SH-SY5Y (cell line): ENCODE results near the gene EGFLAM.

Source experiments
- GATA2 ChIP-seq: IDR thresholded peaks from 2 replicates; pipeline ENCODE4 v1.6.1; 2011; ENCODE audit warnings: mild to moderate bottlenecking, low read depth, low read length
- GATA3 ChIP-seq: IDR thresholded peaks from 2 replicates; pipeline ENCODE4 v1.6.1; 2011; ENCODE audit warnings: low read depth, mild to moderate bottlenecking, low read length, moderate library complexity

EGFLAM gene

GRCh38 chr5:38253759-38254158, 4.6 kb upstream of the EGFLAM start:
- TF ChIP-seq GATA2 = no peak
- TF ChIP-seq GATA3 = no peak

DNA sequence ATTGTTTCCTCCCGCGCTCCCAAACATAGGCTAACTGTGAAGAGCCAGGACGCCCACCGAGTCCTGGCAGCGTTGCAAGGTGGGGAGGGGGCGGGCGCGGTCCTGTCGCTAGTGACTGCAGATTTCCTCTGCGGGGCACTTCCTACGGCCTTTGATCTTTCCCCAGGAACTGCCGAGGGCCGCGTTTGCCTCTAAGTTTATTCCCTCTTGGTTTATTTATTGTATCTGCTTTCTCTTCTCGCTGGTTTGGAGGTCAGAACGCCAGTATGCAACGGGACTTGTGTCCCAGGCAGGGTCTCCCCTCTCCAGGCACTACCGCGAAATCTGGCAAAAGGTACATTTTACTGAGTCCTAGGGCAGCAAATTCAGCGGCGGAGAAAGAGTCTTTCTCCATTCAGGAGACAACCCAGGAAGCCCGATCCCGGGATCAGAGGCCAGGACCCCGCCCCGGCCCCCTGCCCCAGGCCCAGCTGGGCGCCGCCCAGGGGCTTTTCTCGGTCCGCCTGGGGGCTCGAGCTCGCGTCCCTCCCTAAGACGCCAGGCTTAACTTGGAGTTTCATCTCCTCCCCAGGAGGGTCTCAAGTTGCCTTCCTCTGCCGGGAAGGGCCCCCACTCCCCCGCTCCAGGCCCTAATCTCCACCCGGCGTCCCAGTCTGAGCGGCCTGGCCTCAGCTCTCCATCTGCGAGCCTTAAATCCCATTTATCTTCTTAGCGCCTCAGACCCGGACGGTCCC, 884 bp upstream of the EGFLAM start:
- TF ChIP-seq GATA2 (no peak), GATA3 (no peak)

DNA sequence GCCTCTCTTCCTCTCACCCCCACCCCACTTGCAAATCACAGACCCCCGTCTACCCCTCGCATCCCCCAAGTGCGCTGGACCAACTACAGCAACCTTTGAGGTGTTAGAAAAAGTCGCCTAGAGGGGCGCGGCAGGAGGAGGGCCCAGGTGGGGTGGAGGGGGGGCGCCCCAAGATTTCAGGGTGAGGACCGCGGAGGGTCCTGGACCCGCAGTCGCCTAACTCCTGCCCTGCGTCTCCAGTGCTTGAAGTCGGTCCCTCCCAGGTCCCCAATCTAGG, 379 bp upstream of the EGFLAM start:
- TF ChIP-seq GATA2 (no peak), GATA3 (no peak)

DNA sequence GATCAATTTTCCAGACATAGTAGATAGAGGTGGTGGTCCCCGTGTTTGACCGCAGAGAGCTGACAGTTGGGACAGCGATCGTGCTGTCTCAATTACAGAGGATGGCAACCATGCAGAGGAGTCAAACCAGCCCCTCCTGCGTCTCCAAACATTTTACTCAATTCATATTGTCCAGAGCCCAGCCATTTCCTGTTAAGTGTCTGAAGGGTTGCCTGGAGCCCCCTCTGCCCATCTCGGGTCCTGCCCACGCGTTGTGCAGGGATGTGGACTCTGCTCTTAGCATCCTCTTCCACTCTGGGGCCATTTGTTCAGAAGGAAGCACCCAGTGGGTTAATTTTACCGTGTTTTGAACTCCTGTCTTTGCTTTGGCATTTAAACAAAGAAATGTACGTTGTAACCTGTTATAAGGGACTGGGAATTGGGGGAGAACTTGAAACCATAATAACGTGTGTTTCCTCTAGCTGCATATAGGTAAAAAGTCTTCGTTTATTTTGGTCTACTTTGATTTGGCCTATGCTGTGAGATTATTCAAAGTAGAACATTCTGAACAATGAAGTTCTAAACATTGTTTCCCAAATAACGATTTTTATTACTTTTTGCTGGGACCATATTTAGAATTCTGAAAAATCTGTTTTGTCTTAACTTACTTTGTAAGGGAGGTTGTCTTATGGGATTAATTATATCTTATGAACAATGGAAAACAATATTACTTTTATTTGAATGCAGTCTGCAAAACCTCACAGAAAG, 876 bp downstream of the EGFLAM start:
- no peak for TF ChIP-seq GATA2
- no peak for TF ChIP-seq GATA3

GRCh38 chr5:38259809-38260160, 1.4 kb downstream of the EGFLAM start:
- TF ChIP-seq GATA3 = no peak

DNA sequence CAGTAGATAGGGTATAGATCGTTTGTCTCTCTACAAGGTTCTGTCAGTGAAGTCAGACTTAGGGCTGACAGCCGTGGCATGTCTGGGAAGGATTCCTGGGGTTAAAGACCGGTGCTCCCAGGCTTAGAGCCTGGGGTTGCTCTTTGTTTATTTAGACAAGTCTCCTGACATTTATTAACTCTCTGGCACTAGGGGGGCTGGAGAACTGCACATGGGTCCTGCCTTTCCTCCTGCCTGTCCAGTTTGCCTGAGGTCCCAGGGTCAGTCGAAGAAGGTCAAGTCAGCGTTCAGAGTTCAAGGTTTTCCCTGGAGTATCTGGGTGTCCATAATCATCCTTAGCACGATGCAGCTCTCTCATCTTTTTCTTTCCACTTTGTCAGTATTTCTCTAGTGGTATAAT, 5.6 kb downstream of the EGFLAM start:
- TF ChIP-seq GATA3 (no peak), GATA2 (no peak)

DNA sequence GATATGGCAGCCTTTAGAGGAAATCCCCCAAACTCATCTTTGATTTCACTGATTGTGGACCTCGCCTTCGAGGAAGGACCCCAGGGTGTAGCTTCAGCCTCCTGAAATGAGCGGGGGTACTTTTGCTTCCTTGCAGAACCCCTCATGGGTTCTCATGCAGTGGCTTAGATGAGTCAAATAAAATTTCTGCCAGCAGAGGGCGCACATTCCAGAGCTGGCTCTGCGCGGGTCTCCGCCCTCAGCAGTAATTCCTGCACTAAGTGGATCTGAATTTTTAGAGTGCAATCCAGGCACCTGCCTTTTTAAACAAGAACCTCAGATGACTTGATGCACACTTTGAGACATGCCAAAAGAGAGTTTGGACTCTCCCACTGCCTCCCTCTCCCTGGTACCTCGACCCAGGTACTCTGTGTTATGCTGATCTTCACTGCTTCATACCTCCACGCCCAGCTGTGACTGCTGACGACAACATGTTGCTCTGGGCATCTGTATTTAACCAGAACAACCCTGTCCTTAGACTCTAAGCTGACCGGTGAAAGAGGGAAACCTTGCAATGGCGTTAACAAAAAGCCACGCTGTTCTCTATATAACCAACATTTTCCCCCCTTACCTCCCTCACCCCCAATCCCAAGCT, 7.3 kb downstream of the EGFLAM start:
- TF ChIP-seq GATA3 (no peak), GATA2 (no peak)

DNA sequence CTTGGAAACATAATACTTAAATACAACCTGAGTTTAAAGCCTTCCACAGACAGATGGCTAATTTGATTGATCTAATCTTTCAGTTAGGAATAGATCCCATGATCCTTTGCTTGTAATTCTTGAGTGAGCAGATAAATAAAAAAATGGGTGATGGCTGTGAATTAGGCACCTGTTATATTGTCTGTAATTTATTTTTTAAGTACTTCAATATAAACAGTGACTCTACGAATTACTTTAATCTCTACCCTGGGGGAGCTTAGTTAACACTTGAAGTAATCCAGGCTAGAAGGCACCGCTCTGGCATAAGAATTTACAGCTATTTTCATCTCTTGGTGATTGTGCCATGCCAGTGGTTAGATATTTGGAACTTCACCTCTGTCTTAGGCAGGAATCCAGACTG, 9.0 kb downstream of the EGFLAM start:
- TF ChIP-seq GATA2 = no peak
- TF ChIP-seq GATA3 = no peak

- TF ChIP-seq GATA3 (no peak), GATA2 (no peak)
Measured at GRCh38 chr5:38273626-38274025, 15.3 kb downstream of the EGFLAM start.

DNA sequence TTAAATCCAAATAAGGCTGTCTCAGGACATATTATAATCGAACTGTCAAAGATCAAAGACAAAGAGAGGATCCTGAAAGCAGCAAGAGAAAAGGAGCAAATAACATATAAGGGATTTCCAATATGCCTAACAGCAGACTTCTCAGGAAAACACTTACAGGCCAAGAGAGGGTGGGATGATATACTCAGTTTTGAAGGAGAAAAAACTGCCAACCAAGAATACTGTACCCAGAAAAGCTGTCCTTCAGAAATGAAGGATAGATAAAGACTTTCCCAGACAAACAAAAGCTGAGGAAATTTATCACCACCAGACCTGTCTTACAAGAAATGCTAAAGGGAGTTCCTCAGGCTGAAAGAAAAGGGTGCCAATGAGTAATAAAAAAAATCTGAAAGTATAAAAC, 16.0 kb downstream of the EGFLAM start:
- TF ChIP-seq GATA2 (no peak), GATA3 (no peak)

GRCh38 chr5:38284384-38284783, 26.0 kb downstream of the EGFLAM start:
- TF ChIP-seq GATA3 (no peak), GATA2 (no peak)

DNA sequence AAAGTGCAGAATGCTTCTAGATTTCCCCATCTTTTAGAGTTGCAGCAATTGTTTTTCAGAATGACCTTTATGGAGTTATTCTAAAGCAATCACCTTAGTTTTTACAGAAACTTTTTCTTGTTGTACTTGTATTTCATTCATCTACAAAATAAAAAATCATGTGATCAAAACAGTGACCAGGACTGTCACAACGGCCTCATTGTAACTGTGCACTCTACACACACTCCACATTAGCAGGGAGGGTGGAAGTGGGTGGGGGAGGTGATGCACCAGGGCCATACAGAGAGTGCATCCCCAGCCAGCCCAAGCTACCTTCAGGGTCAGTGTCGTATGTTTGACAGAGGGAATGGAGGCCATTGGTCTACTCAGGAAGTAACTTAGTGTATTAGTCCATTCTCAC, 26.9 kb downstream of the EGFLAM start:
- TF ChIP-seq GATA2 (no peak), GATA3 (no peak)

DNA sequence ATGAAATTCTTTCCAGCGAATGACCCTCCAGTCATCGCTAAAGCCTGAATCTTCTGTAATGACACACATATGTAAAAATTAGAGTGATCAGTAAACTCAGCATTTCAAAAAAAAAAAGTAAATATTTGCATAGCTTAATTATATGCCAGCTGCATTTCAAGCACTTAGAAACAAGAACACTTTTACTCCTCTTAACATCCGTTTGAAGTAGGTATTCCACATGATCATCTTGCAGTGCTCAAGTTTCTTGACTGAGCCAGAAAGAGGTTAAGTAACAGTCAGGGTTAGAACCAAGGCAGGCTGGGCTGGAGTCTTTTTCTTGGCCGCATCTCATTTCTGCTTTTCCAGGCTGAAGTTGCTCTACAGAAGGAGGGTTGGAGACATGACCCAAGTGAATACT, 27.6 kb downstream of the EGFLAM start:
- TF ChIP-seq GATA3 (no peak), GATA2 (no peak)

DNA sequence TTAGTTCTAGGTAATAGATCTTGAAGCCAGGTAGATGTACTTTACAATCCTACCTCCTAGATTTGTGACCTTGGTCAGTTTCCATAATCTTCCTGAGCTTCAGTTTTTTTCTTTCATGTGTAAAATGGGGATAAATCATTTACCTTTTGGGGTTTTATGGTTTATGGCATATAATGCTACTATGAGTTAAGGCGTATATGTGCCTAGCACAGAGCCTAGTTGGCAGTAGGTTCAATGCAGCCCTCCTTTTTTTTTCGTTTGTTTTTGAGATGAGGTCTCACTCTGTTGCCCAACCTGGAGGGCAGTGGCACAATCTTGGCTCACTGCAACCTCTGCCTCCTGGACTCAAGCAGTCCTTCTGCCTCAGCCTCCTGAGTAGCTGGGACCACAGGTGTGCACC, 28.8 kb downstream of the EGFLAM start:
- TF ChIP-seq GATA3 = no peak
- TF ChIP-seq GATA2 = no peak

DNA sequence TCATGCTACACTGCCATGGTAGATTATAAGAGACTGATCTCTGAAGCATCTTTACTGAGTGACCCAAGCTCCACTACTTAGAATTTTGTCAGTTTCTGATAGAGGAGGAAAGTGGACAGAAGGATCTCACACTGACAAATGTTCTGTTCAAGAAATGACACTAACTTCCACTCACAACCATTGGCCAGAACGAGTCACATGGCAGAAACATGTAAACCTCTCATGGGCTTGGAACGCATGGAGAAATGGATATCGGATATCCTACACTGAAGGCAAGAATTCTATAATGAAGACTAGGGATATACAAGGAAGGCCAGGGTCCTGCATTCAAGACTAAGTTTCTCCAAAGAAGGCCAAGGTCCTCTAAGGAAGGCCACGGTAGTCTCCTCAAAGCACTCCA, 31.1 kb downstream of the EGFLAM start:
- TF ChIP-seq GATA3 (no peak), GATA2 (no peak)

DNA sequence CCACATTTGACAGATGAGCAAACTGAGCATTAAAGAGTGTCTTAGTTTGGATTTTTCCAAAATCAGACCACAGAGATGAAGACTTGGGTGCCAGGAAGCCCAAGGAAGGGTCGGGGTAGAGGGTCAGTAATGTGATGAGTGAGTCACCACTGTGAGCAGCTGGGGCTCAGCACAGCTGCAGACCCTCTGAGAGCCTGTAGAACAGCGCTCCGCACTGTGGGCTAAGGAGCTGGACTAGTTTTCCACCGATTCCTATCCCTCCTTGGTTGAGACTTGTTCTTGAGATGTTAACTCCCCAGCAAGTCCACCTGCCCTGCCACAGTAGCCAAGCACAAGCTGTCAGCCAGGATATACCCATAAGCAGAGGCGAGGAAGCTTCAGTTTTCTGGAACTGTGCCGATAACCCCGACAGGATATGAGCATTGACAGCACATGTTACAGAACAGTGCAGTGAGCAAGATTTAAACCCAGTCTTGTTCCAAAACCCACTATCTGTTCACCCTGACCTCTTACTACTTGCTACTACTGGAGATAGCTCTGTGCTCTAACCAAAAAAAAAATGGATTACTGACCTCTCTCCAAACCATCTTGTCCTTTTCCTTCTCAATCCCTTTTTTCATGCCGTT, 31.8 kb downstream of the EGFLAM start:
- no peak for TF ChIP-seq GATA3
- no peak for TF ChIP-seq GATA2
